ENCODE data around the gene DUSP16. TPM values are rescaled to one million over a fixed set of nuclear protein-coding genes. Genes with fewer than 3 reads are reported as not detected.

DUSP16 gene
- total and polyA plus RNA-seq, 2 of the 8 experiments (the other 6 are each of a cell fraction or from before 2014, with no cell fraction given): 31.6 to 55.9 TPM

DNA sequence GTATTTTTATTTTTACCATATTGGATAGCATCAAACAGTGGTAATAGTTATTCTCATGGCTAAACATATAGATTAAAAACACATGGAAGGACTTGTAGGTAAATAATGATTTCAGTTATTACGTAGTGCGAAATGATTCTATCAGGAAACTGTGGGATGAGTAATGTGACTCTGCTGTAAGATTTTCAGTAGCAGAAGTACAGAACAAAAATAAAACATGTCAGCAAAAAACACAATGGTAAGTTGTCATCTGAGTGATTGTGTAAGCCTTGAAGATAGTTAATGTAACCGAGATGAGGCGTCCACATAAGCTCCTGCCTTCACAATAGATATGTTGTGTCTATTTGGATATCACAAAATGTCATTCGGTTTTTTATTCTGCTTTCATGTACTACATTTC, 106.0 kb downstream of the DUSP16 start:
- H3K27me3 ChIP-seq (replicated peaks in 1 of 4; ENCODE audit: control insufficient read depth in 3 of 4, extremely low read depth in 1 of 4, insufficient read depth in 3 of 4, low read length in 3 of 4): no peaks in the 10 kb centered on the region
- H3K4me3 ChIP-seq (ENCODE audit: extremely low read depth in 1 of 4, insufficient read depth in 2 of 4, low read depth in 3 of 4, low read length in 4 of 4): no peak overlapping the region
- no peak overlapping the region for H2AK5ac ChIP-seq (ENCODE audit: low read depth, low read length)
- no peaks in the 10 kb centered on the region for H3K9me3 ChIP-seq (ENCODE audit: insufficient read depth in 2 of 2, low read depth in 1 of 2, low read length in 1 of 2)
- no peak overlapping the region for H4K5ac ChIP-seq (ENCODE audit: insufficient read length, low read depth, low read length)
- no peak overlapping the region for H2BK5ac ChIP-seq (ENCODE audit: low read depth, low read length)
- H2BK120ac ChIP-seq (replicated peaks; ENCODE audit: low read depth, low read length): no peak overlapping the region
- DNase-seq (ENCODE audit: low read depth in 1 of 2, low spot score in 2 of 2) (no peak), FAIRE-seq (peak; percentile 13)
- ChIA-PET POLR2A (ENCODE audit: partially characterized antibody) (interaction anchor here (1.0 kb wide), 1 partner anchor 10 kb away, joined by 5 read pairs; no protein-coding TSS in a partner anchor), CTCF (ENCODE audit: partially characterized antibody) (interaction anchor here (0.8 to 1.5 kb wide), 6 partner anchors 12 to 247 kb away, joined by 3 to 4 read pairs (median 3); no protein-coding TSS in a partner anchor)
- H2BK20ac ChIP-seq (ENCODE audit: low read length): no peak overlapping the region
- H3K4me1 ChIP-seq (replicated peaks in 1 of 4; ENCODE audit: control insufficient read depth in 3 of 4, insufficient read depth in 4 of 4, low read length in 3 of 4): peaks cover 0 to 2% (median 0%) of the 10 kb centered on the region in 4 experiments; a peak in 2 of 7 replicates
- no peak for TF ChIP-seq RFX5 (IDR thresholded peaks at IDR 0.05; ENCODE audit: borderline replicate concordance, low read depth, low read length)
- TF ChIP-seq FOSL1 (IDR thresholded peaks at IDR 0.05; ENCODE audit: insufficient read depth, low read depth, low read length): no peak
- TF ChIP-seq CTBP2 (IDR thresholded peaks at IDR 0.05; ENCODE audit: borderline replicate concordance, insufficient read depth, insufficient read length, low read length): no peak
- no peak for TF ChIP-seq GTF2F1 (IDR thresholded peaks at IDR 0.05; ENCODE audit: borderline replicate concordance, low read depth, low read length)
- no peak for TF ChIP-seq SP1 (IDR thresholded peaks at IDR 0.05; ENCODE audit: low read depth, low read length)
- no peak for TF ChIP-seq POLR2A (IDR thresholded peaks at IDR 0.05; ENCODE audit: control extremely low read depth in 1 of 2, low read depth in 2 of 2, low read length in 2 of 2)
- no peaks in the 10 kb centered on the region for H3K23me2 ChIP-seq (ENCODE audit: low read depth, low read length)
- no peak overlapping the region for H3K56ac ChIP-seq (replicated peaks; ENCODE audit: insufficient read length, low read depth, low read length)
- H3K9ac ChIP-seq (replicated peaks in 1 of 4; ENCODE audit: extremely low read depth in 1 of 4, low read depth in 3 of 4, low read length in 3 of 4): no peak overlapping the region
- H3K27ac ChIP-seq (ENCODE audit: low read depth, low read length): no peak overlapping the region
- H3K4me2 ChIP-seq (ENCODE audit: insufficient read depth in 1 of 2, low read depth in 2 of 2, low read length in 2 of 2): no peak overlapping the region
- no peaks in the 10 kb centered on the region for H4K20me1 ChIP-seq (replicated peaks in 1 of 2; ENCODE audit: control insufficient read depth in 1 of 2, insufficient read depth in 2 of 2, low read length in 2 of 2)
- H4K91ac ChIP-seq (replicated peaks; ENCODE audit: insufficient read length, low read length): no peak overlapping the region
- no peaks in the 10 kb centered on the region for H3K79me2 ChIP-seq (ENCODE audit: control insufficient read depth in 1 of 2, insufficient read depth in 2 of 2, low read length in 2 of 2)
- H2BK15ac ChIP-seq (ENCODE audit: low read length): no peak overlapping the region
- WGBS, 2 experiments (ENCODE audit: extremely low coverage in 1 of 2, insufficient coverage in 1 of 2, insufficient read length in 1 of 2, insufficient replicate concordance in 2 of 2, low coverage in 1 of 2, low lambda C conversion rate in 2 of 2, missing lambda C conversion rate in 1 of 2): 89% methylated on average over 5 of the region's 5 CpGs; no CpG with 5 or more reads in 1 of the 2 experiments
- H3K18ac ChIP-seq (ENCODE audit: extremely low read depth, low read length): no peak overlapping the region
- no peak overlapping the region for H2AFZ ChIP-seq (ENCODE audit: low read length)
- no peak overlapping the region for H3K14ac ChIP-seq (ENCODE audit: insufficient read length)
- H3K23ac ChIP-seq (ENCODE audit: insufficient read length): no peak overlapping the region
- H3K4ac ChIP-seq (replicated peaks; ENCODE audit: insufficient read length, low read depth, low read length): no peak overlapping the region
- H3K79me1 ChIP-seq (ENCODE audit: low read depth, low read length): no peaks in the 10 kb centered on the region
- H3K36me3 ChIP-seq (ENCODE audit: control insufficient read depth in 2 of 4, insufficient read depth in 4 of 4, low read length in 3 of 4): no peaks in the 10 kb centered on the region
- no peak overlapping the region for H2BK12ac ChIP-seq (ENCODE audit: low read depth, low read length)
- H4K8ac ChIP-seq (ENCODE audit: extremely low read depth, insufficient read depth, low read length): no peak overlapping the region
